ENCODE data around the gene SHOC2. TPM values are rescaled to one million over a fixed set of nuclear protein-coding genes. Genes with fewer than 3 reads are reported as not detected.

Gene SHOC2
- total and polyA plus RNA-seq, 7 experiments from 2014 or later, result 48.2 to 71.7 (median 60.2) TPM

DNA sequence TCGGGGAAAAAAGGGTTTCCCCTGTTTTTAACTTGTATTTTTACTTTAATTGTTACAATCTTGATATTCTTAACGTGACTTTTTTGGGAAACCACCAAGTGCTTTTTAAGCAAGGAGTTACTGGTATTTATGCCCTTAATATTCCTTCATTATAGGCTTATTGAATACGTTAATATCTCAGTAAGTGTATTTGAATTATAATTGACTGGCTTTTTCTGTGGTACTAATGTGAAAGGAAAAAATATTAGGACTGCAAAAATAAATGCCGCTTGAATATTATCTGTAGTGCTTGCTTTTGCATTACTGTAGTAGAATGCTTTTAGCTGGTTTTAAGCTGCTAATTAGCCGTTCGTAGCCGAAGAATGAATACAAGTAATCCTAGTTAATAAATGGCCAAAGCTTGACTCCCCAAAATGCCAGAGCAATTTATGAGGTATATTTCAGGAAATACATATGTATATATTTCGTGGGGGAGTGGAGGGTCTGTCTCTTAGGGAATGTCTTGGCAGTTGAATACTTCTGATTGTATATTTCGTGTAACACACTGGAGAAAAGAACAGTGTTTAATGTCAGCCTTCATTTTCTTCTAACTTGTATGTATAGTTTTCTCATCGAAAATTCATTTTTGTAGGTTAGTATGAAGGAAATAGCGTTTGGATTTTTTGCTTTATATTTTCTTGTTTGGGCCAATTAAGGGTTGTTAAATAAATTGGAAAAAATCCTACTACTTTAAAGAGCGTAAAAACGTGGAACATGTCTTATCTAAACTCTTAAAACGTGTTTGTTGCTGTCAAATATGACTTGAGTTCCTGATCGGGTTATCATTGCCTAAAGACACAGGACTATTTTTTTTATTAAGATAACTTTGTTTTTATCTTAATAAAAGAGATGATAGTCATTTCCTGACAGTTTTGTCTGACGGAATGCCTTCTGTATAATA is 46.1 kb upstream of the SHOC2 start:
- H3K27ac Mint-ChIP-seq, result peak overlapping the region; percentile 95 to 100 (median 99)
- H3K36me3 Mint-ChIP-seq, result peaks cover 4 to 27% (median 13%) of the 10 kb centered on the region in 5 donors
- peaks cover 0 to 2% (median 0%) of the 10 kb centered on the region in 5 donors for H3K27me3 Mint-ChIP-seq
- peak overlapping the region; percentile 100 for H3K27ac ChIP-seq (ENCODE audit: low read depth, low read length)
- no peaks in the 10 kb centered on the region for H3K27me3 ChIP-seq (ENCODE audit: control insufficient read depth in 2 of 2, insufficient read depth in 2 of 2, low read length in 2 of 2)
- peaks cover 0 to 8% (median 7%) of the 10 kb centered on the region in 3 experiments for H3K36me3 ChIP-seq (ENCODE audit: control insufficient read depth in 2 of 3, insufficient read depth in 3 of 3, low read length in 3 of 3)
- H3K4me3 Mint-ChIP-seq, result peak overlapping the region; percentile 79 to 97 (median 96)
- no peak for ATAC-seq
- intact Hi-C loops (cut with micrococcal nuclease), result loop anchor here (1.0 to 5.0 kb wide), 16 partner anchors 9 to 664 kb away; partner anchors contain the start of genes BBIP1 (in 1 of the 2), DUSP5 (in 1 of the 2), SHOC2 (in 1 of the 2) and SMC3 (in 1 of the 2)
- H3K4me1 Mint-ChIP-seq, result peaks cover 37 to 74% (median 65%) of the 10 kb centered on the region in 7 donors
- DNase-seq, result no peak
- H3K9me3 ChIP-seq (ENCODE audit: control insufficient read depth in 2 of 3, low read length in 3 of 3), result no peaks in the 10 kb centered on the region
- peaks cover 36 to 67% of the 10 kb centered on the region in 2 donors for H3K4me1 ChIP-seq (ENCODE audit: control insufficient read depth in 2 of 2, insufficient read depth in 2 of 2, low read length in 2 of 2)
- ChIA-PET CTCF (interaction anchor here (0.9 to 1.9 kb wide), 10 partner anchors 9 to 127 kb away, joined by 3 to 6 read pairs (median 4); no protein-coding TSS in a partner anchor), POLR2A (interaction anchor here (0.6 to 3.6 kb wide), 21 partner anchors 9 to 201 kb away, joined by 3 to 76 read pairs (median 4); partner anchors contain the start of genes BBIP1 and SHOC2)
- peak overlapping the region; percentile 78 for H3K4me3 ChIP-seq (ENCODE audit: low read length)
- peaks cover 0 to 7% (median 0%) of the 10 kb centered on the region in 11 donors for H3K9me3 Mint-ChIP-seq

DNA sequence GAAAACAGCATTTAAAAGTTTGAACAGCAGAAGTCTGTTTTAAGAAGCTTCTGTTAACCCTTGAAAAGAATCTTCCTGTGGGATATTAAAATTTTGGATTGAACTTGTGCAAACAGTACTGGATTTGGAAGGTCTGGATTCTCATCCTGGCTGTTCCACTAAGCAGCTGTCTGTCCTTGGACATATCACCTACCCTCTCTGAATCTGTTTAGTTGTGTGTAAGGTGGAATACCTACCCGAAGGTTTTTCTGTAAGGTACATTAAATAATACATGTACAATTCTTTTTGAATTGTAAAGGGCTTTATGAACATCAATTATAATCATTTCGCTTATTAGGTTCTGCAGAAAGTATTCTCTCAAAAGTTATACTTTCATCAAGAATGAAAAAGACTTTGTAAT is 45.5 kb upstream of the SHOC2 start:
- DNase-seq (no peak), ATAC-seq (no peak)
- no peaks in the 10 kb centered on the region for H3K27me3 ChIP-seq (ENCODE audit: control insufficient read depth in 2 of 2, insufficient read depth in 2 of 2, low read length in 2 of 2)
- H3K27ac ChIP-seq (ENCODE audit: low read depth, low read length), result peak overlapping the region; percentile 100
- Mint-ChIP-seq H3K9me3 (peaks cover 0 to 7% (median 0%) of the 10 kb centered on the region in 11 donors), H3K27me3 (peaks cover 0 to 2% (median 0%) of the 10 kb centered on the region in 5 donors), H3K36me3 (peaks cover 4 to 29% (median 19%) of the 10 kb centered on the region in 5 donors), H3K27ac (peak overlapping the region; percentile 36 to 100 (median 99)), H3K4me1 (peaks cover 35 to 74% (median 65%) of the 10 kb centered on the region in 7 donors), H3K4me3 (peak overlapping the region; percentile 79 to 96 (median 88))
- POLR2A ChIA-PET, result interaction anchor here (0.6 to 3.6 kb wide), 6 partner anchors 10 to 201 kb away, joined by 3 to 76 read pairs (median 8); no protein-coding TSS in a partner anchor
- CTCF ChIA-PET, result interaction anchor here (1.4 to 1.9 kb wide), 2 partner anchors 10 to 20 kb away, joined by 4 to 6 read pairs; no protein-coding TSS in a partner anchor
- H3K4me1 ChIP-seq (ENCODE audit: control insufficient read depth in 2 of 2, insufficient read depth in 2 of 2, low read length in 2 of 2), result peaks cover 36 to 66% of the 10 kb centered on the region in 2 donors
- H3K4me3 ChIP-seq (ENCODE audit: low read length), result peak overlapping the region; percentile 78
- H3K36me3 ChIP-seq (ENCODE audit: control insufficient read depth in 2 of 3, insufficient read depth in 3 of 3, low read length in 3 of 3), result peaks cover 0 to 13% (median 11%) of the 10 kb centered on the region in 3 experiments
- intact Hi-C loops (cut with micrococcal nuclease), result loop anchor here (1.0 to 5.0 kb wide), 8 partner anchors 8 to 665 kb away; partner anchors contain the start of genes DUSP5 (in 1 of the 2) and SMC3 (in 1 of the 2)
- no peaks in the 10 kb centered on the region for H3K9me3 ChIP-seq (ENCODE audit: control insufficient read depth in 2 of 3, low read length in 3 of 3)

DNA sequence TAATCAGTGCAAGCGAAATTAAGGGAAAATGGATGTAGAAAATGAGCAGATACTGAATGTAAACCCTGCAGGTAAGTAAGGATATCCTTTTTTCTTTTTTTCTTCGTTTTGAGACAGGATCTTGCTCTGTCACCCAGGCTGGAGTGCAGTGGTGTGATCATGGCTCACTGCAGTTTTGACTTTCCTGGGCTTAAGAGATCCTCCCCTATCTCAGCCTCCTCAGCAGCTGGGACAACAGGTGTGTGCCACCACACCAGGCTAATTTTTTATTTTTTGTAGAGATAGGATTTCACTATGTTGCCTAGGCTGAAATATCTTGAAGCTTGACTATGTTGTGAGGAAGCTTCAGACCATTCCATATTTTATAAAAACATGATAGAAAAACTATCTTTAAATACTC is 43.4 kb upstream of the SHOC2 start:
- CTCF ChIA-PET, result interaction anchor here (0.7 to 1.2 kb wide), 4 partner anchors 14 to 213 kb away, joined by 3 to 4 read pairs (median 4); no protein-coding TSS in a partner anchor
- peaks cover 0 to 2% (median 0%) of the 10 kb centered on the region in 5 donors for H3K27me3 Mint-ChIP-seq
- Histone ChIP-seq H3K27ac (ENCODE audit: low read depth, low read length) (peak overlapping the region; percentile 56), H3K4me3 (ENCODE audit: low read length) (no peak overlapping the region), H3K27me3 (ENCODE audit: control insufficient read depth in 2 of 2, insufficient read depth in 2 of 2, low read length in 2 of 2) (no peaks in the 10 kb centered on the region), H3K36me3 (ENCODE audit: control insufficient read depth in 2 of 3, insufficient read depth in 3 of 3, low read length in 3 of 3) (peaks cover 0 to 16% (median 11%) of the 10 kb centered on the region in 3 experiments), H3K4me1 (ENCODE audit: control insufficient read depth in 2 of 2, insufficient read depth in 2 of 2, low read length in 2 of 2) (peaks cover 26 to 54% of the 10 kb centered on the region in 2 donors), H3K9me3 (ENCODE audit: control insufficient read depth in 2 of 3, low read length in 3 of 3) (no peaks in the 10 kb centered on the region)
- intact Hi-C loops (cut with micrococcal nuclease), result no loop called here
- peak overlapping the region in 8 of 10 donors; percentile 13 to 61 (median 47) for H3K4me3 Mint-ChIP-seq
- POLR2A ChIA-PET, result interaction anchor here (1.0 to 2.6 kb wide), 9 partner anchors 9 to 125 kb away, joined by 3 to 10 read pairs (median 6); no protein-coding TSS in a partner anchor
- DNase-seq, result no peak
- ATAC-seq, result no peak
- H3K9me3 Mint-ChIP-seq, result peaks cover 0 to 7% (median 0%) of the 10 kb centered on the region in 11 donors
- peaks cover 27 to 74% (median 63%) of the 10 kb centered on the region in 7 donors for H3K4me1 Mint-ChIP-seq
- peaks cover 0 to 35% (median 19%) of the 10 kb centered on the region in 5 donors for H3K36me3 Mint-ChIP-seq
- H3K27ac Mint-ChIP-seq, result peak overlapping the region in 8 of 9 donors; percentile 46 to 79 (median 70)

DNA sequence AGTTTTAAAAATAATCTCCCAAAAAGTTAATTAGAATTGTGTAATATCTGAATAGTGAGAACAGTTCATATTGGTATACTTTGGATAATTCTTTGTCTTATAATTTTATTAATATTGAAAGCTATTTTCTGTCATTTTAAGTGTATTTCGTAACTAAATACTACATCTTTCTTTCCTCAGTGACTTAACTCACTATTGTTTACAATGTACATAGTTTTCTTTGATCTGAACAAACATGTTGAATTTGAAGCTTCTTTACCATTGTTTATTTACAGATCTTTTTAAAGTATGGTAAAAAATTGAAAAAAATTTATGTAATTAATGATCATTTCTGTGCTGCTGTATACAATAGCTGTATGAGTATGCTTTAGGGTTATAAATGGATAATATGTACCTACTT is 42.6 kb upstream of the SHOC2 start:
- peaks cover 0 to 2% (median 0%) of the 10 kb centered on the region in 11 donors for H3K9me3 Mint-ChIP-seq
- H3K27me3 ChIP-seq (ENCODE audit: control insufficient read depth in 2 of 2, insufficient read depth in 2 of 2, low read length in 2 of 2), result no peaks in the 10 kb centered on the region
- peak overlapping the region; percentile 56 for H3K27ac ChIP-seq (ENCODE audit: low read depth, low read length)
- H3K9me3 ChIP-seq (ENCODE audit: control insufficient read depth in 2 of 3, low read length in 3 of 3), result no peaks in the 10 kb centered on the region
- no peak overlapping the region for H3K4me3 ChIP-seq (ENCODE audit: low read length)
- H3K36me3 ChIP-seq (ENCODE audit: control insufficient read depth in 2 of 3, insufficient read depth in 3 of 3, low read length in 3 of 3), result peaks cover 0 to 17% (median 11%) of the 10 kb centered on the region in 3 experiments
- peaks cover 4 to 42% (median 24%) of the 10 kb centered on the region in 5 donors for H3K36me3 Mint-ChIP-seq
- ChIA-PET POLR2A (interaction anchor here (0.6 to 2.8 kb wide), 13 partner anchors 9 to 126 kb away, joined by 3 to 10 read pairs (median 4); no protein-coding TSS in a partner anchor), CTCF (interaction anchor here (0.7 to 1.6 kb wide), 10 partner anchors 10 to 131 kb away, joined by 3 to 6 read pairs (median 4); no protein-coding TSS in a partner anchor)
- intact Hi-C loops (cut with micrococcal nuclease), result no loop called here
- peak overlapping the region in 8 of 9 donors; percentile 38 to 80 (median 68) for H3K27ac Mint-ChIP-seq
- DNase-seq (no peak), ATAC-seq (no peak)
- H3K4me3 Mint-ChIP-seq, result peak overlapping the region in 3 of 10 donors; percentile 27 to 42 (median 36)
- no peaks in the 10 kb centered on the region for H3K27me3 Mint-ChIP-seq
- peaks cover 23 to 51% of the 10 kb centered on the region in 2 donors for H3K4me1 ChIP-seq (ENCODE audit: control insufficient read depth in 2 of 2, insufficient read depth in 2 of 2, low read length in 2 of 2)
- peaks cover 26 to 74% (median 67%) of the 10 kb centered on the region in 7 donors for H3K4me1 Mint-ChIP-seq

DNA sequence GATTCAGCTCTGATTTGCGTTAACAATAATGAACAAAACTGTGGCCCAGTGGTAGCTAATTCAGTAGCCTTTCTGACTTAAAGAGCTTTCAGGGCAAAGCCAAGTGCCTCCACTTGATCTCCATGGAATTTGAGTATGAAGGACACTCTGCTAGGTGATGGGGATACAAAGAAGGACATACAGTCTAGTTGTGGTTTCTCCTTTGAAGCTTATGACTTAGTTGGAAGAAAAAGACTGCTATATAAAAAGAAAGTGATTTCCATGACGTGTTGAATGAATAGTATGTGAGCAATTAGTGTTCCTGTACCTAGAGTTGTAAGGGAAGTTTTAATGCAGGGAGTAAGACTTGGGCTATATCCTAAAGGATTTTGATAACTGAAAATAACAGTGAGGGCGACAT is 39.4 kb upstream of the SHOC2 start:
- Histone ChIP-seq H3K4me1 (ENCODE audit: control insufficient read depth in 2 of 2, insufficient read depth in 2 of 2, low read length in 2 of 2) (peaks cover 39 to 67% of the 10 kb centered on the region in 2 donors), H3K27me3 (ENCODE audit: control insufficient read depth in 2 of 2, insufficient read depth in 2 of 2, low read length in 2 of 2) (no peaks in the 10 kb centered on the region), H3K4me3 (ENCODE audit: low read length) (no peak overlapping the region), H3K36me3 (ENCODE audit: control insufficient read depth in 2 of 3, insufficient read depth in 3 of 3, low read length in 3 of 3) (peaks cover 0 to 25% (median 20%) of the 10 kb centered on the region in 3 experiments), H3K27ac (ENCODE audit: low read depth, low read length) (peak overlapping the region; percentile 47), H3K9me3 (ENCODE audit: control insufficient read depth in 2 of 3, low read length in 3 of 3) (no peaks in the 10 kb centered on the region)
- Mint-ChIP-seq H3K27ac (peak overlapping the region in 8 of 9 donors; percentile 42 to 80 (median 66)), H3K4me3 (peak overlapping the region in 8 of 10 donors; percentile 0 to 39 (median 10)), H3K27me3 (no peaks in the 10 kb centered on the region), H3K9me3 (no peaks in the 10 kb centered on the region), H3K36me3 (peaks cover 10 to 62% (median 31%) of the 10 kb centered on the region in 5 donors), H3K4me1 (peaks cover 40 to 91% (median 85%) of the 10 kb centered on the region in 7 donors)
- DNase-seq (no peak), ATAC-seq (peak; percentile 36)
- ChIA-PET POLR2A (interaction anchor here (0.7 to 1.8 kb wide), 8 partner anchors 9 to 734 kb away, joined by 3 to 8 read pairs (median 4); partner anchors contain the start of gene PDCD4), CTCF (interaction anchor here (0.6 to 2.0 kb wide), 4 partner anchors 10 to 73 kb away, joined by 3 to 7 read pairs (median 4); no protein-coding TSS in a partner anchor)
- intact Hi-C loops (cut with micrococcal nuclease), result loop anchor here in 1 of 2 donors (1.0 kb wide), 1 partner anchor 9 kb away; no protein-coding TSS in a partner anchor

Measured in naive thymus-derived CD4-positive, alpha-beta T cell (primary cell).